Measurements from ENCODE around the gene C1QTNF1. TPM values are rescaled to one million over a fixed set of nuclear protein-coding genes. Genes with fewer than 3 reads are reported as not detected.
"Not testable (repeated sequence)": the region's sequence is repeated elsewhere in the genome, so short reads cannot be mapped to it uniquely, and the experiment has no call there.

The C1QTNF1 gene
- total RNA-seq, 2 experiments from 2014 or later, result 0.13 to 0.14 TPM

DNA sequence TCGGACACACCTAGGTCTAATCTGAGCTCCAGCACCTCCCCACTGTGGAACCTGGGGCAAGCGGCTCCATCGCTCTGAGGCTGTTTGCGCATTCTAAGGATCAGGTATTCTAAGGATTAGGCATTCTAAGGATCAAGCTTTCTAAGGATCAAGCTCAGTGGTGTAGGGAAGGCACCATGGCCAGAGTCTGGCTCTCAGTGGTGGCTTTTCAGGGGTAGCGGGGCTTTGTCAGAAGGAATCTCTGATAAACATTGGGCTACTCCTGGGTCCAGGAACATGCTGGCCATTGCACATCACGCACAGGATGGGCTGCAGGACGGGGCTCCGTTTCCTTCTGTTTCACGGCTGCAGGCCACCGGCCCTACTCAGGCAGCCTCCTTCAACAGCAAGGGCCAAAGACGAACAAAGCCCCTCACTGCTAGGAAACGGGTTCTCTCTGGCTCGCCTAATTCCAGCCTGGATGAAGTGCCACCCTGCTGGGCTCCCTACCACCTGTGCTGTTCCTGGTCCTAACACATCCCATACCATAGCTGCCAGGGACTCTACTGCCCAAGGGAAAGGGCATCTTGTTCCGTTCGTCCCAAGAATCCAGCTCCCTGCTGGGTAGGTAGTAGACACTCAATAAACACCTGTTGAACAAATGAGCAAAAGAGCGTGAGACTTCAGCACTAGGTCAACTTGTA lies 5.5 kb downstream of the C1QTNF1 start:
- ChIA-PET CTCF (interaction anchor here (1.0 to 3.0 kb wide), 3 partner anchors 10 to 16 kb away, joined by 3 to 9 read pairs (median 4); no protein-coding TSS in a partner anchor), POLR2A (no interaction called here)
- no peak for ATAC-seq
- TF ChIP-seq CTCF (IDR thresholded peaks at IDR 0.05), result no peak
- Mint-ChIP-seq H3K9me3 (no peaks in the 10 kb centered on the region), H3K4me1 (ENCODE audit: low read depth) (peaks cover 3% of the 10 kb centered on the region), H3K27ac (no peak overlapping the region), H3K4me3 (no peak overlapping the region), H3K27me3 (peaks cover 19% of the 10 kb centered on the region), H3K36me3 (ENCODE audit: low read depth) (no peaks in the 10 kb centered on the region)
- no peak for DNase-seq
- intact Hi-C loops (cut with micrococcal nuclease), result no loop called here

- H3K9me3 Mint-ChIP-seq; H3K4me1 Mint-ChIP-seq (ENCODE audit: low read depth); H3K27ac Mint-ChIP-seq; ATAC-seq; DNase-seq; intact Hi-C loops (cut with micrococcal nuclease); H3K36me3 Mint-ChIP-seq (ENCODE audit: low read depth); H3K4me3 Mint-ChIP-seq; POLR2A ChIA-PET: not testable (repeated sequence)
- peak; percentile 2 for TF ChIP-seq CTCF (IDR thresholded peaks at IDR 0.05)
- CTCF ChIA-PET, result interaction anchor here (3.0 kb wide), 1 partner anchor 15 kb away, joined by 9 read pairs; no protein-coding TSS in a partner anchor
- H3K27me3 Mint-ChIP-seq, result peaks cover 13% of the 10 kb centered on the region
Observed at GRCh38 chr17:79030636-79031035, 6.7 kb downstream of the C1QTNF1 start.

GRCh38 chr17:79031996-79032875 lies 8.3 kb downstream of the C1QTNF1 start:
- no peak for TF ChIP-seq CTCF (IDR thresholded peaks at IDR 0.05)
- intact Hi-C loops (cut with micrococcal nuclease), result no loop called here
- Mint-ChIP-seq H3K9me3 (no peaks in the 10 kb centered on the region), H3K36me3 (ENCODE audit: low read depth) (no peaks in the 10 kb centered on the region), H3K27me3 (peaks cover 9% of the 10 kb centered on the region), H3K4me3 (no peak overlapping the region), H3K27ac (no peak overlapping the region), H3K4me1 (ENCODE audit: low read depth) (no peaks in the 10 kb centered on the region)
- POLR2A ChIA-PET, result no interaction called here
- DNase-seq, result no peak
- CTCF ChIA-PET, result interaction anchor here (1.3 to 5.8 kb wide), 3 partner anchors 9 to 13 kb away, joined by 3 to 35 read pairs (median 16); no protein-coding TSS in a partner anchor
- ATAC-seq, result no peak

- Mint-ChIP-seq H3K27ac (no peak overlapping the region), H3K9me3 (no peaks in the 10 kb centered on the region), H3K4me1 (ENCODE audit: low read depth) (no peaks in the 10 kb centered on the region), H3K36me3 (ENCODE audit: low read depth) (no peaks in the 10 kb centered on the region), H3K4me3 (no peak overlapping the region), H3K27me3 (peaks cover 9% of the 10 kb centered on the region)
- ATAC-seq, result no peak
- ChIA-PET CTCF (interaction anchor here (1.3 to 5.8 kb wide), 4 partner anchors 8 to 13 kb away, joined by 3 to 35 read pairs (median 10); no protein-coding TSS in a partner anchor), POLR2A (no interaction called here)
- intact Hi-C loops (cut with micrococcal nuclease), result no loop called here
- no peak for TF ChIP-seq CTCF (IDR thresholded peaks at IDR 0.05)
- no peak for DNase-seq
Observed at GRCh38 chr17:79033046-79033616, 9.2 kb downstream of the C1QTNF1 start.

All from activated CD8-positive, alpha-beta T cell treated with anti-CD3 and anti-CD28 coated beads for 36 hours (primary cell).